ENCODE results near the gene EIF2D.

The EIF2D gene

DNA sequence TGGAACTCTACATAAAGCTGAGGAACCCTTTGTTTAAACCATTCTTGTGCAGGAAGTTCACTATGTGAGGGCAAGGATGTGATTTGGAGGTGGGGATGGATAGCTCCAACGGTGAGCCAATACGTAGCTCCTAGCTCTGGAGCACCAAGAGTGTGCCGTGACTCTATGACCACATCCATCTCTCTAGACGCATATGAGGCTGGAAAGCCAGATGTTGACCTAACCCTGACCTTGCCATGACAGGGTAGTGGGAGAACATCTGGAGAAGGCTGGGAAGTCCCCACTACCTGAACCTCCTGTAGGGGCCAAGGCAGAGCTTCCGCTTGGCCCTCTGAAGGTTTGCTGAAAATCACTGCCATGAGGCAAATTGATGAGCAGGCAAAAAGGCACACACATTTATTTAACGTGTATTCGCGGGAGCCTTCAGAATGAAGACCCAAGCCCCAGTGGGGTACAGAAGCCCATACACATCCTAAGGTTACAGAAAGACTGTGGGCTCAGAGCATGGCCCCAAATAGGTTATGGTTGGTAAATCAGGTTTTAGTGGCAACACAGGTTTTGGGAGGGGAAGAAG is 43.4 kb downstream of the EIF2D start:
- no peak for DNase-seq

DNA sequence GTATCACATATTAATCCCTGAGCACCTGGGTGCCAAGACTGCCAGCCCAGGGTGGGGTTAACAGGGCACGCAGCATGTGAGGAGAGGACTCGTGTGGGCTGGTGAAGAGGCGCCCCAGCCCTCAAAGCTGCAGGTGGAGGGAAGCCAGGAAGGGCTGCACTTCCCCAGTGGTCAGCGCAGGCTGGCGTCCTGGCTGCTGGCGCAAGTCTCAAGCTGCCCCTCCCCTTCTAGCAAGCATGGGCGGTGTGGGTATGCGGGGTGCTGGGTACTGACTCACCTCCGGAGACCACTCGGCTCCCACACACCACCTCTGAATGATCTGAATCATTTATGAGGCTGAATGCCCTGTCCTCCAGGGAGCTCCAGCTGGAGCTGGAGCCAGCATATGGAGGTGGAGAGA is 44.0 kb downstream of the EIF2D start:
- DNase-seq, result no peak

DNA sequence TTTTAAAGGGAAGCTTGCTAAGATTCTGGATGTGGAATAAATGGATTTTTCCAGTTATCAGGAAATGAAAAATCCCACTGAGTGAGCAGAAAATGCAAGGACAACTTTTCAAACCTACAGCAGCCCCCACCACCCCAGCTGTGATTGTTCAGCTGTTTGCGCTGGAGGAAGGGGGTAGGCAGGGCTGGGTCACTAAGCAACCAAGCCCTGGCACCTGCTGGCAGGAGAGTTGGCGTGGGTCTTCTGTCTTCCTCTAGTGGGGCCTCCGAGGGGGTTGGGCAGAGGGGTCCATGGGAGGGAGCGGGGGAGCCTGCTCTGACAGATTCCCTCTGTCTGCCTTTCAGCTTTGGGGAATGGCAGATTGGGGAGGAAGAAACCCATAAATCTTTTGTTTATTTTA is 45.3 kb downstream of the EIF2D start:
- peak; percentile 25 for DNase-seq

DNA sequence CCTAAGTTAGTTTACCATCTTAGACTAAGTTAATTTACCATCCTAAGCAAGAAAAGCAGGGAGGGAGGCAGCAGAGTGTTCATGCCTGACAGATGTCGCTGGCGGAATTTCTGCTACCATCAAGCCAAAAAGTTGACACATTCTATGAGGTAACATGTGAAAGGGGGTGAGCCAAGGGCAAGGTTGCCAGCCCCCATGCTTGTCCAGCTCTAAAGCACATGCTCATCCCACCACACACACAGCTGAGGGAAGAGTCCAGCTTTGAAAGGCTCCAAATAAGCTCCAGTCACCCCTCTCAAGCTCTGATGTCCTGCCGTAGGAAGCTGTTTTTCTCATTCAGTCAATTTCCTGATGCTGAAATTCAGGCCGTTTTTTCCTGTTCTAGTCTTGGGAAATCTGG is 46.3 kb downstream of the EIF2D start:
- DNase-seq, result no peak

DNA sequence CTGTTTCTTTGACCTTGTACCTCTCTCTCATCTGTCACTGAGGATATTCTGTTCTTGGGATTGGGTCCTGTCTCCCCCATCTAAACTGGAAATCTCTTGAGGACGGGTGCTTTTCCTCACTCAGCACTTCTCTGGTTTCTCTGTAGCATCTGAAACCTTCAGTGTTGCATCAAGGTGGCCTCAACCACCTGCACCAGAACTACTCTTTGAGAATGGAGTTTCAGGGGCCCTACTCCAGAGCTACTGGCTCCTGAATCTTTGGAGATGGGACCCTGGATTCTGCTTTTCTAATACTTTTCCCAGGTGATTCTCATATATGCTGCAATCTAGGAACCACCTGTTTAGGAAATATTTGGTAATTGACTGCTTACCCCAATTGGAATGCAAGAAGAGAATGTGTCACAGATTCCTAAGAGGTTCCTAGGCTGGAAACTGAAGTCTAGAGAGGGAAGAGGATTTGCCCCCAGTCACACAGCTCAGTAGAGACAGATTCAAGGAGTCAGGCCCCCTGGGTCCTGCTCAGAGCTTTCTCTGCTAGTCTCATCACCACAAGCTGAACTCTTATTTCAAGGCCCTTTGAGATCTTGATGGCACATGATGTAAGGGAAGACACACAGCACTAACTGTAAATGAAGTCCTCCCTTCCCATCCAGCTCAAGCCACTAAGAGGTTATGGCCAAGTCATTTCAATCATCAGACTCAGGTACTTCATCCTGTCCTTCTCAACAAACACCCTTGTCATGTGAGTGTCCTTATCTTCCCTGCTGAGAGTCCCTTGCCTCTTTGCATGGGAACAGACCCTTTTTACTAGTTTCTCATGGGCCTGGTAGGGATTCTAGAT is 48.7 kb downstream of the EIF2D start:
- DNase-seq, result no peak

DNA sequence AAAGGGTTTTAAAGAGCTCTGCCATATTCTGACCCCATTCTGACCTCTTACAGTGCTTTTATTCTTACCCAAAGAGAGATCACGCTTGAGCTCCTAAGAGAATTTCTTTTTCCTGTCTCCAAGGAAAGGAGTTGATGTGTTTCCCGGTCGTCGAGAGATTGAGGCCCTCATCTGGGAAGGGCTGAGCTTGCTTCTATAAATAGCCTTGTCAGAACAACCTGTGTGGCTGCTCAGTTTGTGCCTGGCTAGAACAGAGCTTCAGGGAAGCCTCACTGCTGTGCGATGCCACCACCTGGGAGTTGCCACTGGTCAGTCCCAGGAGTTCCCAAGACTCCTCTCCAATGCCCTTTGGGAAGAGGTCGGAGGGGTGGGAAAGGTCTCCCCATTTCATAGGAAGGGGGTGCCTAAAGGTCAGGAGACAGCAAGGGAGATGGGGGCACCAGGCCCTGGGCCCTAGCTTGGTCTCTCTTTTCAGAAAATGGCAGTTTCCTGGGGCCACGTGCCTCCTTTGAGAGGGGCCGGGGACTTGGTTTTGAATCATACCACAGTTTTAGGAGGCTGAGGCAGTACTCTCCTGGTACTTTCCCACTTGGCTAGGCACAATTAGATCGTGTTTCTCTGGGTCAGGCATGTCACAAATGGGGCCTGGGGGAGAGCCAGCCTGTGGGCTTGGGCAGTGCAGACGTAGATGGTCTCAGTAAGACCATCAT is 52.1 kb downstream of the EIF2D start:
- DNase-seq, result peak; percentile 37

DNA sequence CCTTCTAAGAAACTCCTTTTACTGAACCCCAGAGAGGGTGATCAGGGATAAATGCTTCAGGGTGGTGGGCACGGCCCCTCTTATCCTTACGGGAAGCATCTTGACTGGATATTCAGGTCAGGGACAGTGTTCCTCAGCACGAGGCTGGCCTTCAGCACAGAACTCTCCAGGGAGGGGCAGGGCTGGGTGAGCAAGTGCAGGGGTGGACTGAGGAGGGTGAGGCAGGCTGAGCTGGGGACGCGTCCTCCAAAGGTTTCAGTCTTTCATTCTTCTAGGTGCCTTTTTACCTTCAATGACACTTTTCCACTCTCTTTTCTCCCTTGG is 52.6 kb downstream of the EIF2D start:
- DNase-seq, result no peak

DNA sequence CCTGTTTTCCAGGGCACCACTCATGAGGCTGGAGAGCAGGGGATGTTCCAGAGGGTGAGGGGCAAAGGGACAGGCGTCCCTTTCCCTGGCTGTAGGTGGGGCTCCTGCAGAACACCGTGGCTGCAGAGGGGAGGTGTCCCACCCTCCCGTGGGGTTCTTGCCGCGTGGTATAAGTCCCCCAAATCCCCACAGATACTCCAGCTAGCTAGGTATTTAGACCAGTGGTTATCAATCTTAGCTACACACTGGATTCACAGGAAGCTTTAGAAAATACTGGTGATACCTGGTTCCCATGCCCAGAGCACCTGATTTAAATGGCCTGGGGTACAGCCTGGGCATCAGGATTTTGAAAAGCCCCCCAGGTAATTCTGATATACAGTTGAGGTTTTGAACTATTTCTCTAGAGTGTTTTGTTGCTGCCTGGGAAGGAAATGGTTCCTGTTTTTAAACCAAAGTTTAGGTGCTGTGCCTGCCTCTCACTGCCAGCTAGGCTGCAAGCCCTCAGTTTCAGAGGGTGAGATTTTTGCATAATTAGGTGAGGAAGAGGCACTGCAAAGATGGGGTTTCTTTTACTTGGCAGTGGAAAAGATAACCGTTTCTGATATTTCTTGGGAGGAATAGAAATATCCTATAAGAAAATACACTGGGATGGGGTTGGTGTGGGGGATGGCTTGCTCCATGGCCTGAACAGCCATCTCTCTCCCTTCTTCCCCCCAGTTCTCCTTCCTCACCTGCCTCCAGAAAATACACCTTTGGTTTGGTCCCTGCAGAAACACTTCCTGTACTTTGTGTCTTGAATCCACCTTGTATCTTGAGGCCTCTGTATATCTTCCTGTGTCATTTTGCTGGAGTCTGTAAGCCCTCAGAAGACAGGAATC is 53.2 kb downstream of the EIF2D start:
- no peak for DNase-seq

DNA sequence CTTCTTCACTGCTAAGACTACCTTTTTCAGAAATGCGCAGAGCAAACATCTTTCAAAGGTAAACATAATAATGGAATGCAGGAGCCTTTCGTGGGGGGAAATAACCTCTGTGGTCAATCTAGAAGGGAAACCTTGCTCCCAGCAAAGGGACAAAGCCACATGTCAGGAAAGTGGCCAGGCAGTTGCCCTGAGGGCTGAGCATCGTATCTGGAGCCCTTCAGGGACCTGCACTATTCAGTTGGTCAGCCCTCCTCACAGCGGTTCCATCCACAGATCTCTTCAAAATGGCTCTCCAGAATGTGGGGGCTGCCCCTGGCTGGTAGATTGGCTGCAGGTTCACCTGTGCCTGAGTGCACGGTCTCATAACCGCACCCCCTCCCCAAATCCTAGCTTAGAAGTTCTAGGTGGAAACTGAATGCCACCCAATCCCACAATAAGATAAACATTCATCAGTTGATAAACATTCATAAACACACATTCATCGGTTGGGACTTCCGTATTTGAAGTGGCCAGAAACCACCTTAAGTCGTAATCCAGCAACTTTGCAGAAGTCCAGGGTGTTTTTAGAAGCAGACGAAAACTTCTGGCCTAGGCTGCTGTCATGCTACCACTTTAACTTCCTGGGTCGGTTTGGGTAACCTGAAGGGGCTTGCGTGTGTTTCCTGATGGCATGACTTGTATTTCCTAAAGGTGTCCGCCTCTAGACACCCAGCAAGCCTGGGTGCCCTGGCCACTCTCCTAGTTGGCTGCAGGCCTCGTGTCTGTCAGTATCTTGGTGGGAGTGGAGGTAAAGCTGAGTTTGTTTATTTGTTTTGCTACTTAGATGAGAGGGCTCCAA is 54.4 kb downstream of the EIF2D start:
- peak; percentile 49 for DNase-seq

DNA sequence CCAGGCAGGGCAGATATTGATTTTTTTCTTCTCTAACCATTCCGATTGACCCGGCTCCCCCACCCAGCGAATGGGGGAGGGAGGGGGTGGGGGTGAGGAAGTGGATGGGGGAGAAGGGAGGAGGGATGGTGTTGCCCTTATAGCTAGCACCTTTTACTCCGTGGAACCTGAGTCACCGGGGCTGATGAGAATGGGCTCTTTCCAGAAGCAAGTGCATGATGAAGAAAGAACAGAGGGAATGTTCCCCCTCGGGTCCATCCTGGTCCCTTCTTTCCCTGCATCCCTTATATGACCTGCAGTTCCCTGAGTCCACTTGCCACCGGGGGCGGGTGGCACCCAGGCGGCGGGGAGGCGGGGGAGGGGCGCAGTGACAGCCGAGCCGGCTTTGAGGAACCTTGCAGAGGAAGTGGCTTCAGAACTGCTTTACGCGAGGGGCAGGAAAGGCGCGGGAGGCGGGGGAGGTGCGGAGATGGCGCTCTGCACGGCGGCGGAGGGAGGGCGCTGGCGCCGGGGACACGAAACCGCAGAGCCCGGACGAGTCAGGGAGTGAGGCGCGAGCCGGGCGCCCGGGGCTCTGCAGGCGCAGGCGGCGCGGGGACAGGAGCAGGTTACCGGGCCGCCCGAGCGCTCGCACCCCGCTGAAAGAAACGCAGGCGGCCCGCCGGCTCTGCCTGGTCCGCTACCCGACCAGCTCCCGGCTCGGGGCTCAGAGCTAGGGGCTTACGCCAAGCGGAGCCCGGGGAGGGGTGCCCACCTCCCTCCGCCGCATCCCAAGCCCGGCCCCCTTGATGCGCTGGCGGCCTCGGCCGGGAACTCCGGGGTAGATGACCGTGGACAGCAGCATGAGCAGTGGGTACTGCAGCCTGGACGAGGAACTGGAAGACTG is 55.3 kb downstream of the EIF2D start:
- peak; percentile 64 for DNase-seq

DNA sequence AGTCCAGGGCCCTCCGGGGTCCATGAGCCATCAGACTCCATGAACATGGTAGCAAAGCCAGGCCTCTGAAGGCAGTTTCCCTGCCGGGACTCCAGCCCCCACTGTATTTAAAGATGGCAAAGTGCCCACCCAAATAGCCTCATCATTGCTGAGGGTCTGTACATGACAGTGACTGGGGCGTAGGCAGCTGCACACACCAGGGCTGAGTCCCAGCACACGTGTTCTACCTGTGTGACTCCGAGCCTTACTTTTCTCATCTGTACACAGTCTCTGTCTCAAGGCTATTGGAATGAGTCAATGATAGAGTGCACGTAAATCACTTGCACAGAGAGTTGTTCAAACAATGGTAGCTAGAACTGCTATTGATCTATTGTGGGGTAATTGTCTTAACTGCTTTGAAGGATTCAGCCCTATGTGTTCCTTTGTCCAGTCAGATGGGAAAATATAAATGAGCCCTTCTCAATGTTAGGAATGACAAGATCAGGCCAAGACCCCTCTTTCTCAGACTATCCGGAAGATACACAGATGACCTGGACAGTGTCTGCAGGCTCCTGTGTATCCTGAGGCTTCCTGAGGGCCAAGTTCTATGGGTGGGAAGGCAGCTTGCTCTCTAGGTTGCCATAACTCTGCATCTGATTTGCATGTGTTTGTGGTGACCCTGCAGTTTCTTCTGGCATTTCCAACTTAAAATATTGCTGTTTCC is 56.1 kb downstream of the EIF2D start:
- peak; percentile 47 for DNase-seq

DNA sequence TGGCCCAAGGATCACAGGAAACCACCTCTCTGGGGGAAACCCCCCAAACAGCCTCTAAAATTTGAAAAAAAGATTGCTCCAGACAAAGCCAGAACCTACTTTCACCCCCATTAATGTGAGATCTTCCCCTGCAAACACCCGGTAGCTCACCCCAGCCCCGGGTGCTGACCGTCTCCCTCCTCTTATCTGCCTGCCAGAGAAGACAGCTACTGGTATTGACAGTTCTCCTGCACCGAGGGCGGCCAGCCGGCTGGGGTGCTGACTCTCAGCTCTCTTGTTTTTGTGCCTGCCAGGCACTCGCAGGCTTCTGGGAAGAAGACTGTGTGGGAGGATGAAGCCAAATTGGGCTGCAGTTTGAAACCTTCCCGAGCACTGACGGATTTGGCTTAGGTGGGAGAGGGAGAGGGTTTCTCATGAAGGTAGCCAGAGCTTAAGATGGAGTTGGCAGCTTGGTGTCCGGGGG is 56.8 kb downstream of the EIF2D start:
- DNase-seq, result no peak

DNA sequence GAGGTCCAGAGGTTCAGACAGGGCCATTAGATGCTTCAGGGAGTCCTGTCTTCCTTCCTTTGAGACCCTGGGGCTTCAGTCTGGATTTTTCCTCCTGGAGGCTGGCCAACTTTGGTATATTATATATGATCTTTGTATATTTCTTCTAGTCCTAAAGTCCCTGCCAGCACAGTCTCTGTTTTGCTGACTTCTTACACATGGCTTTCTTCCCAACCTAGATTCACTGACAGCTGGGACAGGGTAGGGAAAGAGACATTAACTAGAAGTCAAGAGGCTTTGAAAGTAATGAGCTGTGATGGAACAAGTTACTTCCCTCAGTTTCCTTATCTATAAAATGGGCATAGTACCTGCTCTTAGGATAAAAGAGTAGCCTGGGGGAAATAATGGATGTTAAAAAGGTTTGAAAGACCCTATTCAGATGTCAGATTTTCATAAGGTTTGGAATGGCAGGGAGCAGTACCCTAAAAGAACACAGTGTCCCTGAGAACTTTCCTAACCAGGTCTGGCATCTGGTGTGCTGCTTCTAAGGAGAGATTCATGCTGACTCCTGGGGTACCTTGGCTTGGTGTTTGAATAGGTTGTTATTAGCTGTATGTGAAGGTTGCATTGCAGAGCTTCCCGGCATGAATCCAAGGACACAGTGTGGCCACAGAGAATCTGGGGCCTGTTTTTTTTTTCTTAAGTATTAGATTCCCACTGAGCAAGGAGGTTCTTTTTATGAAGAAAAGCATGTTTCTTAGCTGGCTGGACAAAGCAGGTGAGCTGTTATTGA is 57.4 kb downstream of the EIF2D start:
- no peak for DNase-seq

DNA sequence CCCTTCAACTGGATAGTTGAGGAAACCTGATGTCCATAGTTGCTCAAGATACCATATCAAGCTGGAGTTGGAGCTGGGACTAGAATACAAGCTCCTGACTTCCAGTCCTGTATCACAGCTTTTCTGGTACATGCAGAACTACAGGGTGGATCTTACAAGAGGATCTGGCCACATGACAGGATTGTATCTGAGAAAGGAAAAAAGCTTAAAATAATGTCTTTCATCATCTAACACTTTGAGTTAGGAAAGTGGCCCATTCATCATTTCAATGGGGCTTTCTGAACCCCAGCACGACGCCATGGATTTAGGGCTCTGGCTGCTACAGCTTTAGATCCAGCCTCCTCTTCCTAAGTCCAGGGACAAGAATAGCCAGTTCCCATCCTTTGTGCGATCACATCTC is 58.1 kb downstream of the EIF2D start:
- no peak for DNase-seq

DNA sequence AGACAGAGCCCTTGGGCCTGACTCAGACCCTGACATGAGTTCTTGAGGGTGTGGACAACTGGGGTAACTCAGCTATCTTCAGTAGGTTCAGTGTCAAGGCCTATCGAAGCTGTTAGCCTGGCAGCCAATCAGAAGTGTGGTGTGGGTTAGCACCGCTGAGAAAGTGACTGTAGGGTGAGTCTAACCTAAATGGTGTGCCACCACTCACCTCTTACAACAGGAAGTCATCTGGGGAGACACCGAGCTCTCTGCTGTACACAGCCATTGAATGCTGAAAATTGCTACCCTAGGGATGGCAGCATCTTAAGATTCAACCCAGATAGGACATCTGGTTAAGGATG is 60.3 kb downstream of the EIF2D start:
- DNase-seq, result peak; percentile 20

DNA sequence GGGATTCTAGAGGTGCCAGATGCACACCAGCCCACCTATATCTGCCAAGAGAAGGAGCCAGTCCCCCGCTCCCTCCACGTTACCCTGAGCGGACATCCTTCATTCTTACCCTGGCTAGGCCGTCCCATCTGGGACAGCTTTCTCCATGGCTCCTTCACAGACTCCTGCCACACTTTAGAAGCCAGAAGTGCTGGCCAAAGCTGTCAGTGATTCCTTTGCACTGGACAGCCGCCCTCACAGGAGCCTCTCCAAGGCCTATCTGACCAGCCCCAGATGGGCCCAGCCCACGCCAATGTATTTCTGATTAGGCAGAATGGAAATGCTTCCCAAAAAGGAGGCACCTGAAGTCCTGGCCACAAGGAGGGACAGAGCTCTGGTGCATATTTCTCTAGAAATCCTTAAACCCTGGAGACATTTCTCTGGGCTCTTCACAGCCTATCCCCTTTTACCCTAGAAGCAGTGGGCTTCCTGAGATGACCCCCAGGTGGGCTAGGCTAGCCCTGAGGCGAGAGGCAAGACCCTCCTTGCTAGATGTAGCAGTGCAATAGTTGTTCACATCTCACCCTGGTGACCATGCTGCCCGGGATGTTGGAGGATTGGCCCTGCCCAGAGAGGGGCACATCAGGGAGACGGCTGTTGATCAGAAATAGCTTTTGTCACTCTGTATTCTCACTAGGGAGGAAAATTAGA is 60.8 kb downstream of the EIF2D start:
- no peak for DNase-seq

DNA sequence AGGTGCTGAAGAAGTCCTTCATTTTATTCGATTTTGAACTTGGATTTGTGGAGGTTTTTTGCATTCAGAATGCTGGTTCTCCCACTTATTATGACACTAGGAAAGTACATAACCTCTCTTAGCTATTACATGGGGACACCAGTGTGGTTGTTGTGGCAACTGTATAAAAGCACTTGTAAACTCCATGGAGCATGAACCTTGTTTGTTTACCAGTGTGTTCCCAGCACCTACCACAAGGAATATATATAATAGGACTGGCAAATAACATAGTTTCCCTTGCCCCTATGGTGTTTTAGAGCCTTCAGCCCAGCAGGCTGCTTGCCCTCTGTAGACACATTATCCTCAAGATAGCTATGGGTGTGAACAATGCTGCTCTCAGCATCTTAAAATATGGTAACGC is 61.8 kb downstream of the EIF2D start:
- DNase-seq, result peak; percentile 93

DNA sequence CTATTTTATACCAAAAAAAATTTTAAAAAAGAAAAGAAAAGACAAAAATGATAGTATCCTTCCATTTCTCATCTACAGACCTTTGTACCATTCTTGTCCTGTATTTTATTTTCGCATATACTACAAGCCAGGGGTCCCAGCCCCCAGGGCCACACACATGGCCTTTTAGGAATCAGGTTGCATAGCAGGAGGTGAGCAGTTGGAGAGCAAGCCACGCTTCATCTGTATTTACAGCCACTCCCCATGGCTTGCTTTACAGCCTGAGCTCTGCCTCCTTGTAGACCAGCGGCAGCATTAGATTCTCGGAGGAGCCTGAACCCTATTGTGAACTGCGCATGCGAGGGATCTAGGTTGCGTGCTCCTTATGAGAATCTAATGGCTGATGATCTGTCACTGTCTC is 65.2 kb downstream of the EIF2D start:
- peak; percentile 28 for DNase-seq

DNA sequence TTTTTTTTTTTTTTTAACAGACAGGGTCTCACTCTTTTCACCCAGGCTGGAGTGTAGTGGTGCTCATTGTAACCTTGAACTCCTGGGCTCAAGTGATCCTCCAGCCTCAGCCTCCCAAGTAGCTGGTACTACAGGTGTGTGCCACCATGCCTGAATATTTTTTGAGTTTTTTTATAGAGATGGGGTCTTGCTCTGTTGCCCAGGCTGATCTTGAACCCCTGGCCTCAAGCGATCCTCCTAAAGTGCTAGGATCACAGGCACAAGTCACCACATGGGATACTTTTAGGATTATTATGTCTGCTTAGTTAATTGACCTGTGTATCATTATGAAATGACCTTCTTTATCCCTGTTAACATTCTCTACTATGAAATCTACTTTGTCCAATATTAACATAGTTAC is 66.9 kb downstream of the EIF2D start:
- no peak for DNase-seq

All from NCI-H510A treated with DMSO at 0.1 percent for 48 hours (cell line).